GM12875 (cell line): ENCODE results near the gene TRIM41.

Source experiments
- H3K4me3 ChIP-seq: one replicate; pipeline ENCODE4 v1.5.1; 2011; ENCODE audit warnings: low read depth, low read length, control low read depth
- CTCF ChIP-seq: IDR thresholded peaks from 2 replicates; pipeline ENCODE4 v1.5.1; 2011; ENCODE audit warnings: low read depth, mild to moderate bottlenecking, control low read depth, inconsistent platforms, low read length, moderate library complexity, borderline replicate concordance; ENCODE audit not compliant: insufficient read depth

Gene TRIM41

GRCh38 chr5:181248277-181248676 lies 25.2 kb downstream of the TRIM41 start:
- no peak overlapping the region for H3K4me3 ChIP-seq
- no peak for TF ChIP-seq CTCF

GRCh38 chr5:181255276-181255675 lies 32.2 kb downstream of the TRIM41 start:
- no peak for TF ChIP-seq CTCF
- no peak overlapping the region for H3K4me3 ChIP-seq

- no peak for TF ChIP-seq CTCF
- no peak overlapping the region for H3K4me3 ChIP-seq
These were observed 32.9 kb downstream of the TRIM41 start for GRCh38 chr5:181255836-181256578.

GRCh38 chr5:181258576-181258975 lies 35.5 kb downstream of the TRIM41 start:
- TF ChIP-seq CTCF, result no peak
- H3K4me3 ChIP-seq, result no peak overlapping the region

- no peak for TF ChIP-seq CTCF
- H3K4me3 ChIP-seq, result peak overlapping the region; percentile 88
These were observed 36.2 kb downstream of the TRIM41 start for GRCh38 chr5:181259283-181259682.

- H3K4me3 ChIP-seq, result peak overlapping the region; percentile 88
- TF ChIP-seq CTCF, result no peak
These were observed 37.1 kb downstream of the TRIM41 start for GRCh38 chr5:181259974-181260719.

- no peak for TF ChIP-seq CTCF
- peak within 1 kb of the TSS; percentile 88 for H3K4me3 ChIP-seq
These were observed 37.7 kb downstream of the TRIM41 start, which contains the start of gene TRIM52 for GRCh38 chr5:181260720-181261319. TSS of gene TRIM52 (minus strand) at chr5:181261143. CDS start at chr5:181260813, 330 bp downstream.
